ENCODE data around the gene WDR27. TPM values are rescaled to one million over a fixed set of nuclear protein-coding genes. Genes with fewer than 3 reads are reported as not detected.

Gene WDR27
- total RNA-seq = 18.3 TPM

- FAIRE-seq (no peak), DNase-seq (ENCODE audit: low spot score in 2 of 2) (peak; percentile 90 to 94)
These were observed at the start of gene WDR27, which contains the start of gene C6orf120 for GRCh38 chr6:169701954-169702839. Gene WDR27 (minus strand): TSS chr6:169702029. CDS start chr6:169689005, 13,024 bp downstream. Gene C6orf120 (plus strand): TSS chr6:169702126. CDS start chr6:169702460, 334 bp downstream.

- DNase-seq (ENCODE audit: low spot score in 2 of 2) (no peak), FAIRE-seq (no peak)
These were observed 44.7 kb upstream of the WDR27 start for GRCh38 chr6:169746556-169746955.

- DNase-seq (ENCODE audit: low spot score in 2 of 2) (no peak), FAIRE-seq (no peak)
These were observed 43.6 kb upstream of the WDR27 start for GRCh38 chr6:169745405-169745804.

- DNase-seq (ENCODE audit: low spot score in 2 of 2) = no peak
These were observed 39.5 kb upstream of the WDR27 start for GRCh38 chr6:169741344-169741743.

GRCh38 chr6:169738976-169739529 is 37.2 kb upstream of the WDR27 start:
- no peak for FAIRE-seq
- no peak for DNase-seq (ENCODE audit: low spot score in 2 of 2)

More at GRCh38 chr6:169741344-169741743, 39.5 kb upstream of the WDR27 start:
- no peak for FAIRE-seq

- FAIRE-seq (no peak), DNase-seq (ENCODE audit: low spot score in 2 of 2) (no peak)
These were observed 36.6 kb upstream of the WDR27 start for GRCh38 chr6:169738204-169738975.

- DNase-seq (ENCODE audit: low spot score in 2 of 2) (no peak), FAIRE-seq (no peak)
These were observed 28.1 kb upstream of the WDR27 start for GRCh38 chr6:169729961-169730360.

GRCh38 chr6:169726963-169727362 is 25.1 kb upstream of the WDR27 start:
- DNase-seq (ENCODE audit: low spot score in 2 of 2) (no peak), FAIRE-seq (no peak)

GRCh38 chr6:169726049-169726400 is 24.2 kb upstream of the WDR27 start:
- DNase-seq (ENCODE audit: low spot score in 2 of 2) = no peak
- no peak for FAIRE-seq

- DNase-seq (ENCODE audit: low spot score in 2 of 2) (peak; percentile 44 to 65), FAIRE-seq (no peak)
These were observed 23.6 kb upstream of the WDR27 start for GRCh38 chr6:169725125-169726048.

GRCh38 chr6:169724494-169725124 is 22.8 kb upstream of the WDR27 start, which contains the start of gene PHF10:
Gene PHF10 (minus strand): TSS chr6:169724500. CDS start chr6:169723931, 569 bp downstream.
- peak; percentile 79 to 86 for DNase-seq (ENCODE audit: low spot score in 2 of 2)
- no peak for FAIRE-seq

GRCh38 chr6:169723991-169724493 is 22.2 kb upstream of the WDR27 start:
- FAIRE-seq (no peak), DNase-seq (ENCODE audit: low spot score in 2 of 2) (peak; percentile 76 to 91)

- DNase-seq (ENCODE audit: low spot score in 2 of 2) (peak; percentile 69 to 72), FAIRE-seq (no peak)
These were observed 21.5 kb upstream of the WDR27 start for GRCh38 chr6:169723200-169723909.

GRCh38 chr6:169722362-169723199 is 20.8 kb upstream of the WDR27 start:
- DNase-seq (ENCODE audit: low spot score in 2 of 2) (peak; percentile 24 to 33), FAIRE-seq (no peak)

- no peak for FAIRE-seq
- no peak for DNase-seq (ENCODE audit: low spot score in 2 of 2)
These were observed 18.5 kb upstream of the WDR27 start for GRCh38 chr6:169720207-169720855.

- no peak for DNase-seq (ENCODE audit: low spot score in 2 of 2)
These were observed 17.3 kb upstream of the WDR27 start for GRCh38 chr6:169719117-169719516.

GRCh38 chr6:169714595-169714994 is 12.8 kb upstream of the WDR27 start:
- DNase-seq (ENCODE audit: low spot score in 2 of 2) (no peak), FAIRE-seq (no peak)

More at GRCh38 chr6:169719117-169719516, 17.3 kb upstream of the WDR27 start:
- no peak for FAIRE-seq

Data from frontal cortex (tissue), 4 donors.